GM12878 (cell line): ENCODE measurements around the gene BORCS6. TPM values are rescaled to one million over a fixed set of nuclear protein-coding genes. Genes with fewer than 3 reads are reported as not detected.

ENCODE experiments used
- BACH1 ChIP-seq: fragments of 450-650 bp; IDR thresholded peaks from 2 replicates; pipeline ENCODE4 v1.6.1; 2017; ENCODE audit warnings: mild to moderate bottlenecking, borderline replicate concordance
- CBX3 ChIP-seq: fragments of 200-600 bp; sonication (generic); IDR thresholded peaks from 2 replicates; pipeline ENCODE4 v1.6.1; 2016; ENCODE audit warnings: low read depth, borderline replicate concordance
- HDGF ChIP-seq: fragments of 450-650 bp; IDR thresholded peaks from 2 replicates; pipeline ENCODE4 v1.6.1; 2016; ENCODE audit warnings: antibody characterized with exemption
- JUND ChIP-seq: IDR thresholded peaks from 2 replicates; pipeline ENCODE4 v1.6.1; 2012; ENCODE audit warnings: low read depth, mild to moderate bottlenecking, low read length, improper control_type of control experiment, moderate library complexity
- KAT2A ChIP-seq: conservative IDR thresholded peaks from 2 replicates; pipeline ENCODE4 v1.6.1; 2011; ENCODE audit warnings: low read depth, low read length; ENCODE audit not compliant: control insufficient read depth
- KLF5 ChIP-seq: fragments of 450-650 bp; IDR thresholded peaks from 2 replicates; pipeline ENCODE4 v1.6.1; 2014; ENCODE audit warnings: mild to moderate bottlenecking; ENCODE audit not compliant: partially characterized antibody
- MEF2A ChIP-seq: IDR thresholded peaks from 2 replicates; pipeline ENCODE4 v1.6.1; 2011; ENCODE audit warnings: low read depth, mild to moderate bottlenecking, low read length, moderate library complexity; ENCODE audit not compliant: insufficient read depth
- NBN ChIP-seq: fragments of 450-650 bp; IDR thresholded peaks from 2 replicates; pipeline ENCODE4 v1.6.1; 2016
- NFYB ChIP-seq: IDR thresholded peaks from 2 replicates; pipeline ENCODE4 v1.6.1; 2011; ENCODE audit warnings: low read depth, mild to moderate bottlenecking, low read length, improper control_type of control experiment, moderate library complexity; ENCODE audit not compliant: insufficient read depth
- RB1 ChIP-seq: fragments of 450-650 bp; formaldehyde crosslinking; IDR thresholded peaks from 2 replicates; pipeline ENCODE4 v1.6.1; 2017; ENCODE audit warnings: mild to moderate bottlenecking, borderline replicate concordance
- SIX5 ChIP-seq: IDR thresholded peaks from 2 replicates; pipeline ENCODE4 v1.6.1; 2011; ENCODE audit warnings: mild to moderate bottlenecking, low read depth, low read length, moderate library complexity; ENCODE audit not compliant: severe bottlenecking
- SPI1 ChIP-seq: IDR thresholded peaks from 2 replicates; pipeline ENCODE4 v1.6.1; 2011; ENCODE audit warnings: low read depth, mild to moderate bottlenecking, low read length, moderate library complexity, borderline replicate concordance; ENCODE audit not compliant: insufficient read depth
- SREBF1 ChIP-seq: IDR thresholded peaks from 2 replicates; pipeline ENCODE4 v1.6.1; 2012; ENCODE audit warnings: mild to moderate bottlenecking, low read length
- STAT3 ChIP-seq: IDR thresholded peaks from 2 replicates; pipeline ENCODE4 v1.6.1; 2011; ENCODE audit warnings: low read depth, low read length, improper control_type of control experiment
- TCF12 ChIP-seq: IDR thresholded peaks from 2 replicates; pipeline ENCODE4 v1.6.1; 2011; ENCODE audit warnings: low read depth, mild to moderate bottlenecking, low read length
- ZNF217 ChIP-seq: fragments of 450-650 bp; IDR thresholded peaks from 2 replicates; pipeline ENCODE4 v1.6.1; 2017; ENCODE audit warnings: antibody characterized with exemption, mild to moderate bottlenecking
- ZNF622 ChIP-seq: fragments of 450-650 bp; IDR thresholded peaks from 2 replicates; pipeline ENCODE4 v1.6.1; 2017; ENCODE audit warnings: mild to moderate bottlenecking, inconsistent platforms
- polyA plus RNA-seq, 11 experiments: library from polyadenylated mRNA; depleted of rRNA in 4 of 11; unstranded in 6 of 11; stranded (reverse) in 5 of 11; fragments of >200 nt; fragmentation: Nextera tagmentation in 4 of 11; fragmentation: Illumina TruSeq in 1 of 11; extraction: Ambion mirVana in 4 of 11; extraction: Trizol in 1 of 11; gene quantifications; 1 replicate in 1 of 11; 2 replicates in 10 of 11; pipeline versions ENCODE4 v1.2.1 to v1.2.3, GENCODE V29; 2011 to 2016; ENCODE audit warnings: inconsistent platforms in 2 of 11, missing spikeins in 2 of 11, low read depth in 1 of 11
- total RNA-seq, 4 experiments: library from RNA; depleted of rRNA in 3 of 4; stranded (reverse); fragments of >200 nt in 3 of 4; fragmentation: Illumina TruSeq in 1 of 4; extraction: Trizol in 1 of 4; gene quantifications; 2 replicates each; pipeline versions ENCODE4 v1.2.1 to v1.2.3, GENCODE V29; 2013 to 2021
- TF ChIP-seq, protein P1 (sequence below): fragments of 450-650 bp; IDR thresholded peaks from 2 replicates; pipeline ENCODE4 v1.6.1; 2016; ENCODE audit warnings: mild to moderate bottlenecking
- TF ChIP-seq, protein P2 (sequence below): fragments of 450-650 bp; formaldehyde crosslinking; IDR thresholded peaks from 2 replicates; pipeline ENCODE4 v1.4.0; 2022; ENCODE audit warnings: mild to moderate bottlenecking, moderate library complexity
- TF ChIP-seq, protein P3 (sequence below): IDR thresholded peaks from 2 replicates; pipeline ENCODE4 v1.6.1; 2011; ENCODE audit warnings: borderline replicate concordance, low read depth, mild to moderate bottlenecking, moderate library complexity, mixed read lengths, low read length; ENCODE audit not compliant: insufficient read depth; ENCODE audit errors: extremely low read length
- TF ChIP-seq, protein P4 (sequence below): IDR thresholded peaks from 2 replicates; pipeline ENCODE4 v1.6.1; 2012; ENCODE audit warnings: low read depth, low read length, improper control_type of control experiment
- TF ChIP-seq, protein P5 (sequence below): IDR thresholded peaks from 2 replicates; pipeline ENCODE4 v1.6.1; 2012; ENCODE audit warnings: mild to moderate bottlenecking, low read depth, low read length

The BORCS6 gene
- total and polyA plus RNA-seq, 10 of the 15 experiments (the other 5 are each of a cell fraction or from before 2014, with no cell fraction given), result 0.37 to 14.1 (median 6.7) TPM

DNA sequence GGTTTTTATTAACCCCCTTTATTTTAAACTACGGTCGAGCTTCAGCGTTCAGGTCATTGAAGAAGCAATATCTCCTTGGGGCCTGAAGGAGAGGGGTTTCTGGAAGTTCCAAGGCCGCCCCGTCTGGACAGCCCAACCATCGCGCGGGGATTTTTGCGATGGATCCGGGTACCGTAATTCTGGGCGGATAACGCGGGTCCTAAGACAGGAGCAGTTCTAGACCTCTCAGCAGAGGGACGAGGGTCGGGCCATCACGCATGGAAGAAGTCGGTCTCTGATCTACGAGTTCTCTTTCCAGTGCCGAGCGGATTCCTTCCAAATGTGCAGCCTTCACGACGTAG is 3.6 kb downstream of the BORCS6 start (continued):
- TF ChIP-seq, protein P1, sequence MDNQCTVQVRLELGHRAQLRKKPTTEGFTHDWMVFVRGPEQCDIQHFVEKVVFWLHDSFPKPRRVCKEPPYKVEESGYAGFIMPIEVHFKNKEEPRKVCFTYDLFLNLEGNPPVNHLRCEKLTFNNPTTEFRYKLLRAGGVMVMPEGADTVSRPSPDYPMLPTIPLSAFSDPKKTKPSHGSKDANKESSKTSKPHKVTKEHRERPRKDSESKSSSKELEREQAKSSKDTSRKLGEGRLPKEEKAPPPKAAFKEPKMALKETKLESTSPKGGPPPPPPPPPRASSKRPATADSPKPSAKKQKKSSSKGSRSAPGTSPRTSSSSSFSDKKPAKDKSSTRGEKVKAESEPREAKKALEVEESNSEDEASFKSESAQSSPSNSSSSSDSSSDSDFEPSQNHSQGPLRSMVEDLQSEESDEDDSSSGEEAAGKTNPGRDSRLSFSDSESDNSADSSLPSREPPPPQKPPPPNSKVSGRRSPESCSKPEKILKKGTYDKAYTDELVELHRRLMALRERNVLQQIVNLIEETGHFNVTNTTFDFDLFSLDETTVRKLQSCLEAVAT, result 0 out of 2 replicates have a peak, but pooled peaks have one; percentile 10
- TF ChIP-seq CBX3 (no peak), STAT3 (no peak), KLF5 (no peak), ZNF217 (peak; percentile 84; the same call in 1 of the 2 replicates), SPI1 (no peak), SREBF1 (no peak), BACH1 (peak; percentile 4; the same call in 1 of the 2 replicates), TCF12 (no peak), KAT2A (no peak), RB1 (0 out of 2 replicates have a peak, but pooled peaks have one; percentile 1), NFYB (no peak), JUND (peak; percentile 50; the same call in 1 of the 2 replicates), SIX5 (no peak), HDGF (no peak), ZNF622 (no peak), NBN (0 out of 2 replicates have a peak, but pooled peaks have one; percentile 10), MEF2A (no peak)
- TF ChIP-seq, protein P2, sequence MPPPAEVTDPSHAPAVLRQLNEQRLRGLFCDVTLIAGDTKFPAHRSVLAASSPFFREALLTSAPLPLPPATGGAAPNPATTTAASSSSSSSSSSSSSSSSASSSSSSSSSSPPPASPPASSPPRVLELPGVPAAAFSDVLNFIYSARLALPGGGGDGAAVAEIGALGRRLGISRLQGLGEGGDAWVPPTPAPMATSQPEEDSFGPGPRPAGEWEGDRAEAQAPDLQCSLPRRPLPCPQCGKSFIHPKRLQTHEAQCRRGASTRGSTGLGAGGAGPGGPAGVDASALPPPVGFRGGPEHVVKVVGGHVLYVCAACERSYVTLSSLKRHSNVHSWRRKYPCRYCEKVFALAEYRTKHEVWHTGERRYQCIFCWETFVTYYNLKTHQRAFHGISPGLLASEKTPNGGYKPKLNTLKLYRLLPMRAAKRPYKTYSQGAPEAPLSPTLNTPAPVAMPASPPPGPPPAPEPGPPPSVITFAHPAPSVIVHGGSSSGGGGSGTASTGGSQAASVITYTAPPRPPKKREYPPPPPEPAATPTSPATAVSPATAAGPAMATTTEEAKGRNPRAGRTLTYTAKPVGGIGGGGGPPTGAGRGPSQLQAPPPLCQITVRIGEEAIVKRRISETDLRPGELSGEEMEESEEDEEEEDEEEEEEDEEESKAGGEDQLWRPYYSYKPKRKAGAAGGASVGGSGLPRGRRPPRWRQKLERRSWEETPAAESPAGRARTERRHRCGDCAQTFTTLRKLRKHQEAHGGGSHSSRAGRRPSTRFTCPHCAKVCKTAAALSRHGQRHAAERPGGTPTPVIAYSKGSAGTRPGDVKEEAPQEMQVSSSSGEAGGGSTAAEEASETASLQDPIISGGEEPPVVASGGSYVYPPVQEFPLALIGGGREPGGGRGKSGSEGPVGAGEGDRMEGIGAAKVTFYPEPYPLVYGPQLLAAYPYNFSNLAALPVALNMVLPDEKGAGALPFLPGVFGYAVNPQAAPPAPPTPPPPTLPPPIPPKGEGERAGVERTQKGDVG (CRISPR knock-in tag), result no peak
- TF ChIP-seq, protein P3, sequence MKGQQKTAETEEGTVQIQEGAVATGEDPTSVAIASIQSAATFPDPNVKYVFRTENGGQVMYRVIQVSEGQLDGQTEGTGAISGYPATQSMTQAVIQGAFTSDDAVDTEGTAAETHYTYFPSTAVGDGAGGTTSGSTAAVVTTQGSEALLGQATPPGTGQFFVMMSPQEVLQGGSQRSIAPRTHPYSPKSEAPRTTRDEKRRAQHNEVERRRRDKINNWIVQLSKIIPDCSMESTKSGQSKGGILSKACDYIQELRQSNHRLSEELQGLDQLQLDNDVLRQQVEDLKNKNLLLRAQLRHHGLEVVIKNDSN, result no peak
- TF ChIP-seq, protein P4, sequence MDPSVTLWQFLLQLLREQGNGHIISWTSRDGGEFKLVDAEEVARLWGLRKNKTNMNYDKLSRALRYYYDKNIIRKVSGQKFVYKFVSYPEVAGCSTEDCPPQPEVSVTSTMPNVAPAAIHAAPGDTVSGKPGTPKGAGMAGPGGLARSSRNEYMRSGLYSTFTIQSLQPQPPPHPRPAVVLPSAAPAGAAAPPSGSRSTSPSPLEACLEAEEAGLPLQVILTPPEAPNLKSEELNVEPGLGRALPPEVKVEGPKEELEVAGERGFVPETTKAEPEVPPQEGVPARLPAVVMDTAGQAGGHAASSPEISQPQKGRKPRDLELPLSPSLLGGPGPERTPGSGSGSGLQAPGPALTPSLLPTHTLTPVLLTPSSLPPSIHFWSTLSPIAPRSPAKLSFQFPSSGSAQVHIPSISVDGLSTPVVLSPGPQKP, result peak; percentile 48; the same call in 1 of the 2 replicates
- TF ChIP-seq, protein P5, sequence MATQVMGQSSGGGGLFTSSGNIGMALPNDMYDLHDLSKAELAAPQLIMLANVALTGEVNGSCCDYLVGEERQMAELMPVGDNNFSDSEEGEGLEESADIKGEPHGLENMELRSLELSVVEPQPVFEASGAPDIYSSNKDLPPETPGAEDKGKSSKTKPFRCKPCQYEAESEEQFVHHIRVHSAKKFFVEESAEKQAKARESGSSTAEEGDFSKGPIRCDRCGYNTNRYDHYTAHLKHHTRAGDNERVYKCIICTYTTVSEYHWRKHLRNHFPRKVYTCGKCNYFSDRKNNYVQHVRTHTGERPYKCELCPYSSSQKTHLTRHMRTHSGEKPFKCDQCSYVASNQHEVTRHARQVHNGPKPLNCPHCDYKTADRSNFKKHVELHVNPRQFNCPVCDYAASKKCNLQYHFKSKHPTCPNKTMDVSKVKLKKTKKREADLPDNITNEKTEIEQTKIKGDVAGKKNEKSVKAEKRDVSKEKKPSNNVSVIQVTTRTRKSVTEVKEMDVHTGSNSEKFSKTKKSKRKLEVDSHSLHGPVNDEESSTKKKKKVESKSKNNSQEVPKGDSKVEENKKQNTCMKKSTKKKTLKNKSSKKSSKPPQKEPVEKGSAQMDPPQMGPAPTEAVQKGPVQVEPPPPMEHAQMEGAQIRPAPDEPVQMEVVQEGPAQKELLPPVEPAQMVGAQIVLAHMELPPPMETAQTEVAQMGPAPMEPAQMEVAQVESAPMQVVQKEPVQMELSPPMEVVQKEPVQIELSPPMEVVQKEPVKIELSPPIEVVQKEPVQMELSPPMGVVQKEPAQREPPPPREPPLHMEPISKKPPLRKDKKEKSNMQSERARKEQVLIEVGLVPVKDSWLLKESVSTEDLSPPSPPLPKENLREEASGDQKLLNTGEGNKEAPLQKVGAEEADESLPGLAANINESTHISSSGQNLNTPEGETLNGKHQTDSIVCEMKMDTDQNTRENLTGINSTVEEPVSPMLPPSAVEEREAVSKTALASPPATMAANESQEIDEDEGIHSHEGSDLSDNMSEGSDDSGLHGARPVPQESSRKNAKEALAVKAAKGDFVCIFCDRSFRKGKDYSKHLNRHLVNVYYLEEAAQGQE, result no peak
